ENCODE data around the gene HOXA6. TPM values are rescaled to one million over a fixed set of nuclear protein-coding genes. Genes with fewer than 3 reads are reported as not detected.

HOXA6 gene
- total RNA-seq, 6 experiments from 2014 or later: not detected

DNA sequence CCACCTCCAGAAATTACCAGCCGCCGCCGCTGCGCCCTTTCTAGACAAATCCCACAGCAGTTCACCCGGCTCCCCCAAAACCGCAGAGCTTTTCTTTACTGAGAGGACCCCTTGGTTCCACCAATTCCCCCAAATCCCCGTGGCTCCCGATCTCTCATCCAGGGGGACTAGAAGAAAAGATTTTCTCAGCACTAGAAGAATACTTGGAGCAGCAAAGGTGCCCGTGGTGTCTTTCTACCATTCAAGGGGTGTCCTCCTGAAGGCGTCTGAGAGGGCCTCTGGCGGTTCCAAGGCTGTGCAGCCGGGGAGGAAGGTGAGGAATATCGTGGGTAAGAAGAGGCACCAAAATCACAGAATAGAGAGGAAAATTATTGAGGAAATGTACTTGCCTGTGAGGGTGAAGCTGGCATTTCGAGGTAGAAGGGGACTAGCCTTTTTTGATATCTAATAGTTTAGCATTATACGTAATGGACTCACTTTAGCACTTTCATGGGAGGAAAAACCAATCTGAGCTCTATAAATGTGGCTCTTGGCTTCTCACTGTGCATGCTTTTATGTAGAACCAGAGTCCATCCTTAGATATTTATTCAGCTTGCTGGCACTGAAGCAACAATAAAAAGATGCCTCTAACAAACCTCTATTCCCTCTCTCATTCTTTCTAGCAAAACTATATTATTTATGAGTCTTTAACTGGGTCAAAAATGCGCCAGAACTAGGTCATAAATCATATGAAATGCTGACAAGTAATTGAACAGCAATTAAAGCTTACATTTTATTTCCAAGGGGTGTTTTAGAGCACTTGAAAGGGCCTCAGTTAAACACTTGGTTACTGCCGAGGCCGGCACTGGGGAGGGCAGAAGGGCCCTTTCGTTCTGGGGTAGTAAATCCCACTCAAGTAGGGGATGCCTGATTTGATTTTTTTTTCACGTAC lies 31.3 kb downstream of the HOXA6 start:
- peaks cover 0 to 6% (median 0%) of the 10 kb centered on the region in 4 donors for H3K4me1 ChIP-seq
- TF ChIP-seq POLR2A (IDR thresholded peaks at IDR 0.05) (no peak), CTCF (IDR thresholded peaks at IDR 0.05) (no peak)
- no peak for ATAC-seq
- H3K4me3 ChIP-seq: peak overlapping the region; percentile 6 to 30 (median 12)
- intact Hi-C loops (cut with DNase I): no loop called here
- DNase-seq: no peak
- no peaks in the 10 kb centered on the region for H3K9me3 ChIP-seq
- peak overlapping the region; percentile 50 to 81 (median 59) for H3K27ac ChIP-seq
- WGBS (ENCODE audit: insufficient coverage, low coverage, low lambda C conversion rate, missing lambda C conversion rate): 46% methylated on average over 19 of the region's 20 CpGs
- H3K27me3 ChIP-seq: peaks cover 0 to 6% of the 10 kb centered on the region in 2 donors
- H3K36me3 ChIP-seq: no peaks in the 10 kb centered on the region

- no peaks in the 10 kb centered on the region for H3K36me3 ChIP-seq
- DNase-seq (no peak), ATAC-seq (peak in 1 of 4 donors; percentile 6)
- peak overlapping the region; percentile 50 to 81 (median 59) for H3K27ac ChIP-seq
- H3K9me3 ChIP-seq: no peaks in the 10 kb centered on the region
- H3K4me3 ChIP-seq: peak overlapping the region; percentile 6 to 30 (median 12)
- intact Hi-C loops (cut with DNase I): no loop called here
- peaks cover 0 to 4% (median 0%) of the 10 kb centered on the region in 4 donors for H3K4me1 ChIP-seq
- WGBS (ENCODE audit: insufficient coverage, low coverage, low lambda C conversion rate, missing lambda C conversion rate): 34% methylated on average over 22 of the region's 45 CpGs
- no peak for TF ChIP-seq CTCF (IDR thresholded peaks at IDR 0.05)
- TF ChIP-seq POLR2A (IDR thresholded peaks at IDR 0.05): no peak
- H3K27me3 ChIP-seq: peaks cover 0 to 14% of the 10 kb centered on the region in 2 donors
Observed at GRCh38 chr7:27115221-27116026, 32.1 kb downstream of the HOXA6 start.

GRCh38 chr7:27114881-27115220 lies 32.7 kb downstream of the HOXA6 start:
- Histone ChIP-seq H3K9me3 (no peaks in the 10 kb centered on the region), H3K4me1 (peaks cover 0 to 4% (median 0%) of the 10 kb centered on the region in 4 donors), H3K4me3 (peak overlapping the region; percentile 6 to 30 (median 12)), H3K27ac (peak overlapping the region; percentile 50 to 81 (median 59)), H3K27me3 (peaks cover 0 to 16% of the 10 kb centered on the region in 2 donors), H3K36me3 (no peaks in the 10 kb centered on the region)
- TF ChIP-seq POLR2A (IDR thresholded peaks at IDR 0.05): no peak
- TF ChIP-seq CTCF (IDR thresholded peaks at IDR 0.05): no peak
- WGBS (ENCODE audit: insufficient coverage, low coverage, low lambda C conversion rate, missing lambda C conversion rate): 27% methylated on average over 6 of the region's 6 CpGs
- DNase-seq (no peak), ATAC-seq (no peak)
- intact Hi-C loops (cut with DNase I): no loop called here

GRCh38 chr7:27113991-27114769 lies 33.4 kb downstream of the HOXA6 start:
- Histone ChIP-seq H3K4me1 (peaks cover 0 to 4% (median 0%) of the 10 kb centered on the region in 4 donors), H3K27me3 (peaks cover 0 to 16% of the 10 kb centered on the region in 2 donors), H3K27ac (peak overlapping the region; percentile 60 to 83 (median 60)), H3K9me3 (no peaks in the 10 kb centered on the region), H3K4me3 (peak overlapping the region; percentile 27 to 40 (median 31)), H3K36me3 (no peaks in the 10 kb centered on the region)
- intact Hi-C loops (cut with DNase I): no loop called here
- WGBS (ENCODE audit: insufficient coverage, low coverage, low lambda C conversion rate, missing lambda C conversion rate): 16% methylated on average over 21 of the region's 26 CpGs
- ATAC-seq (peak; percentile 19 to 61 (median 52)), DNase-seq (peak in 1 of 3 donors; percentile 58)
- TF ChIP-seq CTCF (IDR thresholded peaks at IDR 0.05): no peak
- no peak for TF ChIP-seq POLR2A (IDR thresholded peaks at IDR 0.05)
